Measurements from ENCODE around the gene VPS51.

VPS51 gene

GRCh38 chr11:65072631-65072966, 23.4 kb upstream of the VPS51 start:
- DNase-seq (ENCODE audit: low spot score): no peak

GRCh38 chr11:65077451-65077850, 18.6 kb upstream of the VPS51 start:
- DNase-seq (ENCODE audit: low spot score): no peak

GRCh38 chr11:65078151-65078550, 17.9 kb upstream of the VPS51 start:
- peak; percentile 51 for DNase-seq (ENCODE audit: low spot score)

- no peak for DNase-seq (ENCODE audit: low spot score)
Measured at GRCh38 chr11:65078786-65079342, 17.1 kb upstream of the VPS51 start.

- DNase-seq (ENCODE audit: low spot score): no peak
Measured at GRCh38 chr11:65083134-65083833, 12.7 kb upstream of the VPS51 start.

GRCh38 chr11:65083834-65084597, 12.0 kb upstream of the VPS51 start, which contains the start of the genes CDCA5 and ZFPL1:
CDCA5 (minus strand) TSS chr11:65084040; CDS start chr11:65083978, 62 bp downstream.
ZFPL1 (plus strand) TSS chr11:65084222; CDS start chr11:65084699, 477 bp downstream.
- DNase-seq (ENCODE audit: low spot score): peak; percentile 100

GRCh38 chr11:65084598-65085375, 11.2 kb upstream of the VPS51 start:
- no peak for DNase-seq (ENCODE audit: low spot score)

- DNase-seq (ENCODE audit: low spot score): no peak
Measured at GRCh38 chr11:65085446-65085845, 10.6 kb upstream of the VPS51 start.

GRCh38 chr11:65086809-65087208, 9.2 kb upstream of the VPS51 start:
- DNase-seq (ENCODE audit: low spot score): no peak

GRCh38 chr11:65087216-65087615, 8.8 kb upstream of the VPS51 start:
- DNase-seq (ENCODE audit: low spot score): no peak

- DNase-seq (ENCODE audit: low spot score): no peak
Measured at GRCh38 chr11:65087827-65088226, 8.2 kb upstream of the VPS51 start.

GRCh38 chr11:65089621-65090020, 6.4 kb upstream of the VPS51 start:
- no peak for DNase-seq (ENCODE audit: low spot score)

- no peak for DNase-seq (ENCODE audit: low spot score)
Measured at GRCh38 chr11:65090628-65091027, 5.4 kb upstream of the VPS51 start.

GRCh38 chr11:65095427-65095826, 587 bp upstream of the VPS51 start:
- DNase-seq (ENCODE audit: low spot score): no peak

GRCh38 chr11:65096926-65097325, 912 bp downstream of the VPS51 start:
- no peak for DNase-seq (ENCODE audit: low spot score)

GRCh38 chr11:65100674-65101350, 4.8 kb downstream of the VPS51 start:
- DNase-seq (ENCODE audit: low spot score): no peak

GRCh38 chr11:65102142-65103095, 6.4 kb downstream of the VPS51 start:
- DNase-seq (ENCODE audit: low spot score): no peak

- DNase-seq (ENCODE audit: low spot score): no peak
Measured at GRCh38 chr11:65103476-65103875, 7.5 kb downstream of the VPS51 start.

GRCh38 chr11:65104628-65105027, 8.6 kb downstream of the VPS51 start:
- no peak for DNase-seq (ENCODE audit: low spot score)

GRCh38 chr11:65107078-65107477, 11.1 kb downstream of the VPS51 start:
- DNase-seq (ENCODE audit: low spot score): no peak

Data from AG08395 (cell line).